Measurements from ENCODE around the gene PTPN11. TPM values are rescaled to one million over a fixed set of nuclear protein-coding genes. Genes with fewer than 3 reads are reported as not detected.

Gene PTPN11
- total and polyA plus RNA-seq, 2 of the 13 experiments (the other 11 are each of a cell fraction or from before 2014, with no cell fraction given) = 30.0 to 63.5 TPM

GRCh38 chr12:112418608-112419296 lies at the start of gene PTPN11 (continued):
- TF ChIP-seq ZSCAN25 (CRISPR knock-in tag; IDR thresholded peaks at IDR 0.05) (no peak), HCFC1 (IDR thresholded peaks at IDR 0.05; ENCODE audit: low read depth, low read length) (peak; percentile 79), ZNF20 (CRISPR knock-in tag; IDR thresholded peaks at IDR 0.05) (no peak), ZNF761 (CRISPR knock-in tag; conservative IDR thresholded peaks at IDR 0.05) (peak; percentile 73; the same call in 1 of the 2 replicates), RCOR2 (CRISPR knock-in tag; IDR thresholded peaks at IDR 0.05) (no peak), ZNF792 (CRISPR knock-in tag; IDR thresholded peaks at IDR 0.05) (peak; percentile 47; the same call in 1 of the 2 replicates), ZNF24 (IDR thresholded peaks at IDR 0.05) (no peak), ATF6 (CRISPR knock-in tag; conservative IDR thresholded peaks at IDR 0.05) (no peak), EP300 (IDR thresholded peaks at IDR 0.05; ENCODE audit: low read depth in 2 of 2, low read length in 2 of 2) (0 out of 4 replicates have a peak, but pooled peaks of 1 of the 2 experiments have one; percentile 15), EP300 (CRISPR knock-in tag; IDR thresholded peaks at IDR 0.05; ENCODE audit: borderline replicate concordance) (peak; percentile 51; the same call in 1 of the 2 replicates), SNRNP70 (IDR thresholded peaks at IDR 0.05; ENCODE audit: low read depth, low read length) (no peak), NFIC (IDR thresholded peaks at IDR 0.05; ENCODE audit: low read length) (no peak), ZNF407 (CRISPR knock-in tag; IDR thresholded peaks at IDR 0.05; ENCODE audit: not compliant biosample characterization) (no peak), ZNF644 (CRISPR knock-in tag; IDR thresholded peaks at IDR 0.05; ENCODE audit: low read depth) (no peak), KMT2A (CRISPR knock-in tag; IDR thresholded peaks at IDR 0.05) (peak; percentile 95), SRSF4 (IDR thresholded peaks at IDR 0.05; ENCODE audit: low read depth, low read length, poor library complexity, severe bottlenecking) (no peak), LRRFIP1 (CRISPR knock-in tag; conservative IDR thresholded peaks at IDR 0.05) (no peak), ZNF619 (CRISPR knock-in tag; IDR thresholded peaks at IDR 0.05) (no peak; the same call in none of the 2 replicates)
